SH-SY5Y (cell line): ENCODE measurements around the gene PARD3.

Experiments used
- GATA2 ChIP-seq: IDR thresholded peaks from 2 replicates; pipeline ENCODE4 v1.6.1; 2011; ENCODE audit warnings: mild to moderate bottlenecking, low read depth, low read length
- GATA3 ChIP-seq: IDR thresholded peaks from 2 replicates; pipeline ENCODE4 v1.6.1; 2011; ENCODE audit warnings: low read depth, mild to moderate bottlenecking, low read length, moderate library complexity

- TF ChIP-seq GATA2 (no peak), GATA3 (no peak)
Observed at GRCh38 chr10:34689053-34689452, 126.0 kb downstream of the PARD3 start.
